ENCODE results near the gene CASZ1. TPM values are rescaled to one million over a fixed set of nuclear protein-coding genes. Genes with fewer than 3 reads are reported as not detected.

The CASZ1 gene
- total RNA-seq, 2 donors from 2014 or later = 45.0 to 56.0 TPM

DNA sequence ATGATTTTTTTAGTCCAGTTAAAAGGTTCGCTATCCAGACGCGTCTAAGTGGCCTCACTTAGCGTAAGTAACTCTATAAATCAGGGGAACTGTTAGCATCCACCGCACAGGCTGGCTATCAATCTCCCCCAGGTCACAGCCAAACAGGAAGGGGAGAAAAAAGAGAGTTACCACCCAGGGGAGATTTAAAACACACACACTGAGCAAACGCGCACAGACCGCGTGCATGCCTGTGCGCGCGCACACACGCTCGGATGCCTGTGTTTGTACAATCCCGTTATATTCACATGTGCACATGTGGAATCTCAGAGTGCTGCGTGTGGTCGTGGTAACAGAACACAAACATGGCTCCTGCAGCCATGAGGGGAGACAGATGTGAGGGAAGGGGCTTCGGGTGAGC, 125.4 kb downstream of the CASZ1 start:
- intact Hi-C loops (cut with DNase I) = no loop called here
- H3K9me3 ChIP-seq = no peaks in the 10 kb centered on the region
- no peak overlapping the region for H3K9ac ChIP-seq (ENCODE audit: low read depth in 2 of 2, low read length in 2 of 2)
- H3K36me3 ChIP-seq = no peaks in the 10 kb centered on the region
- H3K27me3 ChIP-seq = no peaks in the 10 kb centered on the region
- H3K27ac ChIP-seq = no peak overlapping the region
- no peak for DNase-seq
- peaks cover 15% of the 10 kb centered on the region for H3K4me1 ChIP-seq
- TF ChIP-seq, protein P1, sequence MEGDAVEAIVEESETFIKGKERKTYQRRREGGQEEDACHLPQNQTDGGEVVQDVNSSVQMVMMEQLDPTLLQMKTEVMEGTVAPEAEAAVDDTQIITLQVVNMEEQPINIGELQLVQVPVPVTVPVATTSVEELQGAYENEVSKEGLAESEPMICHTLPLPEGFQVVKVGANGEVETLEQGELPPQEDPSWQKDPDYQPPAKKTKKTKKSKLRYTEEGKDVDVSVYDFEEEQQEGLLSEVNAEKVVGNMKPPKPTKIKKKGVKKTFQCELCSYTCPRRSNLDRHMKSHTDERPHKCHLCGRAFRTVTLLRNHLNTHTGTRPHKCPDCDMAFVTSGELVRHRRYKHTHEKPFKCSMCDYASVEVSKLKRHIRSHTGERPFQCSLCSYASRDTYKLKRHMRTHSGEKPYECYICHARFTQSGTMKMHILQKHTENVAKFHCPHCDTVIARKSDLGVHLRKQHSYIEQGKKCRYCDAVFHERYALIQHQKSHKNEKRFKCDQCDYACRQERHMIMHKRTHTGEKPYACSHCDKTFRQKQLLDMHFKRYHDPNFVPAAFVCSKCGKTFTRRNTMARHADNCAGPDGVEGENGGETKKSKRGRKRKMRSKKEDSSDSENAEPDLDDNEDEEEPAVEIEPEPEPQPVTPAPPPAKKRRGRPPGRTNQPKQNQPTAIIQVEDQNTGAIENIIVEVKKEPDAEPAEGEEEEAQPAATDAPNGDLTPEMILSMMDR (IDR thresholded peaks at IDR 0.05) = no peak
- H3K4me3 ChIP-seq = no peak overlapping the region

DNA sequence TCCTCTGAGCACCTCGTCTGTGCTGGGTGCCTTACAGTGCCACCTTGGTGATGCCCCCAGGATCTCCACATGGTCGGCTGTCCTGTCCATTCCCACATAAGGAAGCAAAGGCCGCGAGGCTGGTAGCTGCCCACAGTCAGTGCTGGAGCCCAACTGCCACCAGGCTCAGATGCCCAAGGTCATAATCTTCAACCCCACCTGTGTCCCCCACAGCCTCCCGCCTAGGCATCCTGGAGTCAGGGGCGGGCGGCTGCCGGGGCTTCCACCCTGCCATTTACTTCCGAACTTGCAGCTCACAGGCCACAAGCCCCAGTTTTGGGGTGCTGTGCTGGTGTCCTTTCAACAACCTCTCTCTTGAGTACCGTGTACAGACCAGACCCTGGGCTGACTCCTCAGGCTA, 126.3 kb downstream of the CASZ1 start:
- Histone ChIP-seq H3K27ac (no peak overlapping the region), H3K4me1 (peaks cover 9% of the 10 kb centered on the region), H3K36me3 (no peaks in the 10 kb centered on the region), H3K9me3 (no peaks in the 10 kb centered on the region), H3K4me3 (no peak overlapping the region), H3K9ac (ENCODE audit: low read depth in 2 of 2, low read length in 2 of 2) (no peak overlapping the region), H3K27me3 (no peaks in the 10 kb centered on the region)
- DNase-seq = no peak
- TF ChIP-seq, protein P1 (IDR thresholded peaks at IDR 0.05) = no peak
- intact Hi-C loops (cut with DNase I) = no loop called here

DNA sequence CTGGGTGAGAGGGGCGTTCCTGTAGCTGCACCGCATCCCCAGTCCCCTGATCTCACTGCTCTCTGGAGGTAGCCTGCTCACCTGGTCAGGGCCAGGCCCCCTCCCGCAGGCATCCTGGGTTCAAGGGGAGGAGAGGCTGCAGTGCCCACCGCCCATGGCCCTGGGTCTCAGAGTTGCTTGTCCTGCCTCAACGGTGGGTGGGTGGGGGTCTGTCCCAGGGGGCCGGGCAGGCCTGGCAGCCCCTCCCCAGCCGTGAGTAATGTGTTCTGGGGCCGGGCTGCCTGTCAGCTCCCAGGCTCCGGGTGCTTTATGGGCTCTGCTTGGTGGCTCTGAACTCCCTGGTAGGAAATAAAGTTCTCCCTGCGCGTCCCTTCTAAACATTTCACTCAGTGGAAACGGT, 126.9 kb downstream of the CASZ1 start:
- Histone ChIP-seq H3K27me3 (no peaks in the 10 kb centered on the region), H3K27ac (no peak overlapping the region), H3K4me3 (no peak overlapping the region), H3K9me3 (no peaks in the 10 kb centered on the region), H3K36me3 (no peaks in the 10 kb centered on the region), H3K9ac (ENCODE audit: low read depth in 2 of 2, low read length in 2 of 2) (no peak overlapping the region), H3K4me1 (peaks cover 7% of the 10 kb centered on the region)
- DNase-seq = no peak
- TF ChIP-seq, protein P1 (IDR thresholded peaks at IDR 0.05) = no peak
- intact Hi-C loops (cut with DNase I) = no loop called here

DNA sequence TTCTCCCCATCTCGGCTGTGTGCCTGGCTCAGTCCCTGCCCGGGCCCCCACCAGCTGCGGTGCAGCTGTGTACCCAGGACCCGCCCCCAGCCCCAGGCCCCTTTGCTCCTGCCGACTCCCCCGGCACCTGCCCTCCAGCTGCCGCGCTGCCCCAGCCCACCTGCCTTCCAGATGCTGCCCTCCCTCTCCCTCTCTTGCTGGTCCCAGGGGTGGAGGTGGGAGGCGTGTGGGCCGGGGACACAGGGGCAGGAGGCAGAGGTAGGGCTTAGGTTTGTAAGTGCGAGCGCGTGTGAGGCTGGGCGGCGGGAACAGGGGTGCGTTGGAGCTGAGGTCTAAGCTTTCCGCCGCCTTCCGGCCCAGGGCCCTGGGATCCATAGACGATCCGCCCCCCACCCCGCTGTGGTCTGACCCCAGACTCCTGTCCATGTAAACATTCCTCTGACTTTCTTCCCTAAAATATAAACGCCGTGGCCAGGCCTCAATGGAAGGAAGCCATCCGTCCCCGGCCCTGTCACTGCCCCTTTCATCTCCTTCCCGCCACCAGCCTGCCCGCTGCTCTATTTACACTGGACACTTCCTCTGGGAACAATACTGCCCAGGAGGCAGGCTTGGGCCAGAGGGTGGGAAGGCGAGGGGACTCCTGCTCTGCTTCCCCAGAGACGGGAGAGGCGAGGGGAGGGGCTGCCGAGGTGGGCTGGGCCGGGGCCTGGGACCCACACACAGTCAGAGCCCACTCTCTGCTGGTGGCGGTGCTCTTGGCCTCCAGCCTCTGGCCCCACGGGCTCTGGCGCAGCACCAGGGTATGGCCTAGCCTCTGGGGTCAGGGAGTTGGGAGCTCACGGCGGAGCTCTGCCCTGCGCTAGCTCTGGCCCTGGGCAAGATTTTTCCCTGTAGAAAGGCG, 128.3 kb downstream of the CASZ1 start:
- DNase-seq = no peak
- Histone ChIP-seq H3K4me1 (no peaks in the 10 kb centered on the region), H3K27me3 (no peaks in the 10 kb centered on the region), H3K27ac (no peak overlapping the region), H3K9ac (ENCODE audit: low read depth in 2 of 2, low read length in 2 of 2) (no peak overlapping the region), H3K4me3 (no peak overlapping the region), H3K36me3 (no peaks in the 10 kb centered on the region), H3K9me3 (no peaks in the 10 kb centered on the region)
- intact Hi-C loops (cut with DNase I) = no loop called here
- TF ChIP-seq, protein P1 (IDR thresholded peaks at IDR 0.05) = no peak

DNA sequence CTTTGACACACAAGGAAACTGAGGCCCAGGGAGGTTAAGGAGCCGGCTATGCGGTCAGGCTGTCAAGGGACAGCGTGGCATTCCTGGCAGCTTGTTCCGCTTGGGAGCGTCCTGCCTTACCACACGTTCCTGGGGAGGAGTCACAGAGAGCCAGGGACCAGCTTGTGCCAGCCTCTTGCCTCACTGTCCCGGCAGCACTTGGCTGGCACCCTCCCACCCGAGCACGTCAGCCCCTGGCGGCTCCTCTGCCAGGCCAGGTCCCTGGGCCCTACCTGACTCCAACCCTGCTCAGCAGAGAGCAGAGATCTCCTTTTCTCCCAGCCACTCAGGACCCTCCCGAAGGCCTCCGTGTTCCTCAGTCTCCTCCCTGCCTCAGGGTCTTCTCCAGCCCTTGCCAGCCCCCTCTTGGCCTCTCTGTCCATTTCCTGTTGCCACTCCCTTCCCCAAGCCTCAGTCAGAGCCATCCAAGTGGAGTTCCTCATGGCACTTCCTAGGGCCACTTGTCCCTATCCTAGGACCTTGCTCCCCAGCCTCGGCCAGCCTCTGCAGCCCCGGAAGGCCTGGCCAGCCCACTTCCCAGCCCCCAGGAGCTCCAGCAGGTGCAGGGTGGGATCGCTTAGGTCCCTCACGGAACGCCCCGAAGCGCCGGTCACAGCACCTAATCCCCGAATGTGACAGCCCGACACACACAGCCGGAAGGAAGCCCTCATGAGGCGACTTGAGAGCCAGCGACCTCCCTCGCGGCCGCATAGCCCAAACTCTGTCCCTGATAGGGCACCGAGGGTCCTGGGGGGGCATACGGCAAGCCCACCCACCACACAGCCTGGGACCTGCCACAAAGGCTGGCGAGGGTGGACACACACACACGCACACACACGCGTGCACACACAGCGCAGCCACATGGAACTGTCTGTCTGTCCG, 130.3 kb downstream of the CASZ1 start:
- TF ChIP-seq, protein P1 (IDR thresholded peaks at IDR 0.05) = no peak
- H3K27me3 ChIP-seq = no peaks in the 10 kb centered on the region
- no peaks in the 10 kb centered on the region for H3K4me1 ChIP-seq
- H3K27ac ChIP-seq = no peak overlapping the region
- no peak for DNase-seq
- no peak overlapping the region for H3K9ac ChIP-seq (ENCODE audit: low read depth in 2 of 2, low read length in 2 of 2)
- H3K4me3 ChIP-seq = no peak overlapping the region
- intact Hi-C loops (cut with DNase I) = no loop called here
- no peaks in the 10 kb centered on the region for H3K9me3 ChIP-seq
- H3K36me3 ChIP-seq = no peaks in the 10 kb centered on the region

Measured in colonic mucosa (tissue), 4 donors.